NCI-H1105 treated with DMSO at 0.1 percent for 48 hours (cell line): Measurements from ENCODE around the gene EXOC5.
A peak's percentile ranks its signal among the peaks of the same experiment; 100 is the strongest.

Experiments used
- DNase-seq: peaks from one replicate; lab custom pipeline; 2025; lab: John Stamatoyannopoulos, UW

Gene EXOC5

GRCh38 chr14:57161583-57162234 lies 107.0 kb downstream of the EXOC5 start:
- DNase-seq, result peak; percentile 59

- no peak for DNase-seq
Measured at GRCh38 chr14:57160333-57160732, 108.4 kb downstream of the EXOC5 start.

- DNase-seq, result no peak
Measured at GRCh38 chr14:57153286-57153685, 115.4 kb downstream of the EXOC5 start.
